ENCODE results near the gene LAMTOR3. TPM values are rescaled to one million over a fixed set of nuclear protein-coding genes. Genes with fewer than 3 reads are reported as not detected.

LAMTOR3 gene
- polyA plus RNA-seq (ENCODE audit: insufficient read length in 4 of 4): 100 to 1,000 TPM in 2 of 4 donors, 10 to 100 TPM in 2; 80.0 to 105 (median 97.3) TPM

- DNase-seq (ENCODE audit: low read depth in 4 of 4, low spot score in 2 of 4): peak; percentile 68 to 87 (median 78)
Measured at GRCh38 chr4:99894161-99894997, at the start of gene LAMTOR3. Gene LAMTOR3, minus strand, starts transcription at chr4:99894427. Its CDS starts 464 bp downstream, at chr4:99893963.

- DNase-seq (ENCODE audit: low read depth in 4 of 4, low spot score in 2 of 4): no peak
Measured at GRCh38 chr4:99938243-99938753, 44.1 kb upstream of the LAMTOR3 start.

- DNase-seq (ENCODE audit: low read depth in 4 of 4, low spot score in 2 of 4): no peak
Measured at GRCh38 chr4:99934891-99935290, 40.7 kb upstream of the LAMTOR3 start.

GRCh38 chr4:99927566-99927965, 33.3 kb upstream of the LAMTOR3 start:
- DNase-seq (ENCODE audit: low read depth in 4 of 4, low spot score in 2 of 4): no peak

- no peak for DNase-seq (ENCODE audit: low read depth in 4 of 4, low spot score in 2 of 4)
Measured at GRCh38 chr4:99921174-99921573, 26.9 kb upstream of the LAMTOR3 start.

GRCh38 chr4:99918656-99919055, 24.4 kb upstream of the LAMTOR3 start:
- DNase-seq (ENCODE audit: low read depth in 4 of 4, low spot score in 2 of 4): no peak

- DNase-seq (ENCODE audit: low read depth in 4 of 4, low spot score in 2 of 4): no peak
Measured at GRCh38 chr4:99917575-99917974, 23.3 kb upstream of the LAMTOR3 start.

- DNase-seq (ENCODE audit: low read depth in 4 of 4, low spot score in 2 of 4): no peak
Measured at GRCh38 chr4:99915449-99915848, 21.2 kb upstream of the LAMTOR3 start.

- peak in 1 of 4 donors; percentile 1 for DNase-seq (ENCODE audit: low read depth in 4 of 4, low spot score in 2 of 4)
Measured at GRCh38 chr4:99894998-99895397, 771 bp upstream of the LAMTOR3 start.

- DNase-seq (ENCODE audit: low read depth in 4 of 4, low spot score in 2 of 4): no peak
Measured at GRCh38 chr4:99893839-99894160, 427 bp downstream of the LAMTOR3 start.

- DNase-seq (ENCODE audit: low read depth in 4 of 4, low spot score in 2 of 4): no peak
Measured at GRCh38 chr4:99893029-99893428, 1.2 kb downstream of the LAMTOR3 start.

- no peak for DNase-seq (ENCODE audit: low read depth in 4 of 4, low spot score in 2 of 4)
Measured at GRCh38 chr4:99891351-99891750, 2.9 kb downstream of the LAMTOR3 start.

GRCh38 chr4:99887837-99888236, 6.4 kb downstream of the LAMTOR3 start:
- no peak for DNase-seq (ENCODE audit: low read depth in 4 of 4, low spot score in 2 of 4)

- no peak for DNase-seq (ENCODE audit: low read depth in 4 of 4, low spot score in 2 of 4)
Measured at GRCh38 chr4:99886146-99886545, 8.1 kb downstream of the LAMTOR3 start.

- DNase-seq (ENCODE audit: low read depth in 4 of 4, low spot score in 2 of 4): no peak
Measured at GRCh38 chr4:99885687-99886086, 8.5 kb downstream of the LAMTOR3 start.

- DNase-seq (ENCODE audit: low read depth in 4 of 4, low spot score in 2 of 4): peak in 1 of 4 donors; percentile 10
Measured at GRCh38 chr4:99885063-99885664, 9.1 kb downstream of the LAMTOR3 start.

- DNase-seq (ENCODE audit: low read depth in 4 of 4, low spot score in 2 of 4): no peak
Measured at GRCh38 chr4:99879458-99879857, 14.8 kb downstream of the LAMTOR3 start.

- no peak for DNase-seq (ENCODE audit: low read depth in 4 of 4, low spot score in 2 of 4)
Measured at GRCh38 chr4:99878604-99879003, 15.6 kb downstream of the LAMTOR3 start.

- no peak for DNase-seq (ENCODE audit: low read depth in 4 of 4, low spot score in 2 of 4)
Measured at GRCh38 chr4:99876946-99877345, 17.3 kb downstream of the LAMTOR3 start.

- no peak for DNase-seq (ENCODE audit: low read depth in 4 of 4, low spot score in 2 of 4)
Measured at GRCh38 chr4:99875071-99875470, 19.2 kb downstream of the LAMTOR3 start.

GRCh38 chr4:99872570-99872969, 21.7 kb downstream of the LAMTOR3 start:
- no peak for DNase-seq (ENCODE audit: low read depth in 4 of 4, low spot score in 2 of 4)

- DNase-seq (ENCODE audit: low read depth in 4 of 4, low spot score in 2 of 4): no peak
Measured at GRCh38 chr4:99868126-99868596, 26.1 kb downstream of the LAMTOR3 start.
